CD4-positive, alpha-beta T cell (primary cell): Measurements from ENCODE around the gene SLCO2B1. TPM values are rescaled to one million over a fixed set of nuclear protein-coding genes. Genes with fewer than 3 reads are reported as not detected.

ENCODE experiments used
- ATAC-seq: fragments of 200-7000 bp; cut with Tn5 transposase; one replicate; pipeline ENCODE4 v1.10.0; 2022; ENCODE audit warnings: mild to moderate bottlenecking; ENCODE audit not compliant: poor library complexity
- CTCF ChIA-PET: fragments of 350-600 bp; sonication (Branson Sonifier 250); formaldehyde crosslinking; loops from one replicate; lab custom pipeline; 2021; ENCODE audit warnings: antibody characterized with exemption, inconsistent platforms; lab: Charles Lee
- POLR2A ChIA-PET: fragments of 350-600 bp; sonication (Branson Sonifier 250); formaldehyde crosslinking; loops from one replicate; lab custom pipeline; 2021; ENCODE audit warnings: antibody characterized with exemption, inconsistent platforms; lab: Charles Lee
- DNase-seq, 14 experiments: peaks; one replicate each; pipeline ENCODE4 v3.0.0-alpha.2; 2013 to 2020; ENCODE audit warnings: mixed read lengths in 2 of 14
- H3K27ac ChIP-seq, 2 donors: one replicate each; pipeline versions ENCODE4 v1.5.1 to v1.7.0; 2013; ENCODE audit warnings: low read length in 2 of 2, low read depth in 1 of 2, mild to moderate bottlenecking in 1 of 2
- H3K27me3 ChIP-seq, 2 experiments: 1 replicate in 1 of 2; 2 replicates in 1 of 2; pipeline versions ENCODE4 v1.6.1 to v1.7.0; 2013; ENCODE audit warnings: low read length in 2 of 2, control low read depth in 1 of 2, mild to moderate bottlenecking in 1 of 2, moderate library complexity in 1 of 2; ENCODE audit not compliant: insufficient read depth in 2 of 2, control insufficient read depth in 1 of 2
- H3K36me3 ChIP-seq: one replicate; pipeline ENCODE4 v1.6.1; 2013; ENCODE audit warnings: low read length, control low read depth; ENCODE audit not compliant: insufficient read depth
- H3K4me1 ChIP-seq: one replicate; pipeline ENCODE4 v1.6.1; 2013; ENCODE audit warnings: low read length, control low read depth; ENCODE audit not compliant: insufficient read depth
- H3K4me3 ChIP-seq: one replicate; pipeline ENCODE4 v1.5.1; 2013; ENCODE audit warnings: mild to moderate bottlenecking, low read length, moderate library complexity
- H3K9me3 ChIP-seq, 2 experiments: 1 replicate in 1 of 2; 2 replicates in 1 of 2; pipeline versions ENCODE4 v1.6.1 to v1.7.0; 2013; ENCODE audit warnings: low read length in 2 of 2, mild to moderate bottlenecking in 2 of 2, control low read depth in 1 of 2, moderate library complexity in 1 of 2; ENCODE audit not compliant: control insufficient read depth in 1 of 2, insufficient read depth in 1 of 2
- H3K27ac Mint-ChIP-seq: one replicate; pipeline ENCODE4 v1.8.0; 2020; ENCODE audit warnings: mixed read lengths
- H3K27me3 Mint-ChIP-seq: one replicate; pipeline ENCODE4 v1.8.0; 2021; ENCODE audit warnings: mixed read lengths
- H3K36me3 Mint-ChIP-seq: one replicate; pipeline ENCODE4 v1.8.0; 2021; ENCODE audit warnings: low read depth, mixed read lengths
- H3K4me1 Mint-ChIP-seq: one replicate; pipeline ENCODE4 v1.8.0; 2021; ENCODE audit warnings: low read depth, mixed read lengths
- H3K4me3 Mint-ChIP-seq: one replicate; pipeline ENCODE4 v1.8.0; 2020; ENCODE audit warnings: mild to moderate bottlenecking, mixed read lengths
- H3K9me3 Mint-ChIP-seq: one replicate; pipeline ENCODE4 v1.8.0; 2020; ENCODE audit warnings: mixed read lengths
- CTCF ChIP-seq: fragments of 200-600 bp; IDR thresholded peaks from one replicate; pipeline ENCODE4 v1.8.0; 2022; ENCODE audit warnings: antibody characterized with exemption, mild to moderate bottlenecking
- intact Hi-C, 2 experiments: fragments of 100-400 bp; cut with DNase I in 1 of 2; cut with micrococcal nuclease in 1 of 2; formaldehyde crosslinking; loops; one replicate each; pipeline versions ENCODE4 v1.15.1 to v1.9.0; 2023 to 2025; cut with DNase I, micrococcal nuclease
- total RNA-seq, 174 experiments: library from RNA in 2 of 174; stranded (reverse) in 2 of 174; gene quantifications; one replicate each; pipeline ENCODE4 v1.2.3 and lab custom pipeline; 2021 to 2026

Gene SLCO2B1
- total RNA-seq, 2 experiments from 2014 or later = not detected

GRCh38 chr11:75198278-75198973 is 47.5 kb downstream of the SLCO2B1 start:
- Histone ChIP-seq H3K4me1 (no peaks in the 10 kb centered on the region), H3K4me3 (no peak overlapping the region), H3K27ac (no peak overlapping the region), H3K27me3 (peaks cover 0 to 2% of the 10 kb centered on the region in 2 experiments), H3K9me3 (no peaks in the 10 kb centered on the region), H3K36me3 (no peaks in the 10 kb centered on the region)
- ChIA-PET POLR2A (no interaction called here), CTCF (no interaction called here)
- ATAC-seq (no peak), DNase-seq (no peak)
- no peaks in the 10 kb centered on the region for H3K9me3 Mint-ChIP-seq
- H3K27me3 Mint-ChIP-seq = no peaks in the 10 kb centered on the region
- no peak overlapping the region for H3K27ac Mint-ChIP-seq
- H3K4me1 Mint-ChIP-seq = no peaks in the 10 kb centered on the region
- intact Hi-C loops = no loop called here
- no peak overlapping the region for H3K4me3 Mint-ChIP-seq
- TF ChIP-seq CTCF = no peak
- no peaks in the 10 kb centered on the region for H3K36me3 Mint-ChIP-seq

- Histone ChIP-seq H3K36me3 (no peaks in the 10 kb centered on the region), H3K27ac (no peak overlapping the region), H3K4me1 (no peaks in the 10 kb centered on the region), H3K4me3 (no peak overlapping the region), H3K27me3 (peaks cover 0 to 2% of the 10 kb centered on the region in 2 experiments), H3K9me3 (no peaks in the 10 kb centered on the region)
- ChIA-PET CTCF (no interaction called here), POLR2A (no interaction called here)
- ATAC-seq = no peak
- Mint-ChIP-seq H3K27ac (no peak overlapping the region), H3K4me1 (no peaks in the 10 kb centered on the region), H3K36me3 (no peaks in the 10 kb centered on the region), H3K9me3 (no peaks in the 10 kb centered on the region), H3K27me3 (no peaks in the 10 kb centered on the region), H3K4me3 (no peak overlapping the region)
- no peak for DNase-seq
- intact Hi-C loops = no loop called here
- no peak for TF ChIP-seq CTCF
Observed at GRCh38 chr11:75199412-75199955, 48.6 kb downstream of the SLCO2B1 start.

GRCh38 chr11:75200051-75200450 is 49.1 kb downstream of the SLCO2B1 start:
- CTCF ChIA-PET = no interaction called here
- ATAC-seq = no peak
- intact Hi-C loops = no loop called here

More at GRCh38 chr11:75200051-75200450, 49.1 kb downstream of the SLCO2B1 start:
- Mint-ChIP-seq H3K27ac (no peak overlapping the region), H3K36me3 (no peaks in the 10 kb centered on the region), H3K9me3 (no peaks in the 10 kb centered on the region), H3K4me1 (no peaks in the 10 kb centered on the region), H3K4me3 (no peak overlapping the region), H3K27me3 (peaks cover 1% of the 10 kb centered on the region)
- no peak for TF ChIP-seq CTCF
- Histone ChIP-seq H3K27me3 (peaks cover 0 to 2% of the 10 kb centered on the region in 2 experiments), H3K9me3 (no peaks in the 10 kb centered on the region), H3K4me1 (no peaks in the 10 kb centered on the region), H3K36me3 (no peaks in the 10 kb centered on the region), H3K27ac (no peak overlapping the region), H3K4me3 (no peak overlapping the region)
- no peak for DNase-seq
- POLR2A ChIA-PET = no interaction called here
